Smooth muscle cell of trachea (primary cell): ENCODE measurements around the gene SLTM. TPM values are rescaled to one million over a fixed set of nuclear protein-coding genes. Genes with fewer than 3 reads are reported as not detected.

Source experiments
- total RNA-seq: library from RNA; depleted of rRNA; stranded (reverse); fragments of >200 nt; gene quantifications from 2 replicates; pipeline ENCODE4 v1.2.1, GENCODE V29; 2014

Gene SLTM
- 47.1 and 75.8 TPM in 2 replicates for total RNA-seq

DNA sequence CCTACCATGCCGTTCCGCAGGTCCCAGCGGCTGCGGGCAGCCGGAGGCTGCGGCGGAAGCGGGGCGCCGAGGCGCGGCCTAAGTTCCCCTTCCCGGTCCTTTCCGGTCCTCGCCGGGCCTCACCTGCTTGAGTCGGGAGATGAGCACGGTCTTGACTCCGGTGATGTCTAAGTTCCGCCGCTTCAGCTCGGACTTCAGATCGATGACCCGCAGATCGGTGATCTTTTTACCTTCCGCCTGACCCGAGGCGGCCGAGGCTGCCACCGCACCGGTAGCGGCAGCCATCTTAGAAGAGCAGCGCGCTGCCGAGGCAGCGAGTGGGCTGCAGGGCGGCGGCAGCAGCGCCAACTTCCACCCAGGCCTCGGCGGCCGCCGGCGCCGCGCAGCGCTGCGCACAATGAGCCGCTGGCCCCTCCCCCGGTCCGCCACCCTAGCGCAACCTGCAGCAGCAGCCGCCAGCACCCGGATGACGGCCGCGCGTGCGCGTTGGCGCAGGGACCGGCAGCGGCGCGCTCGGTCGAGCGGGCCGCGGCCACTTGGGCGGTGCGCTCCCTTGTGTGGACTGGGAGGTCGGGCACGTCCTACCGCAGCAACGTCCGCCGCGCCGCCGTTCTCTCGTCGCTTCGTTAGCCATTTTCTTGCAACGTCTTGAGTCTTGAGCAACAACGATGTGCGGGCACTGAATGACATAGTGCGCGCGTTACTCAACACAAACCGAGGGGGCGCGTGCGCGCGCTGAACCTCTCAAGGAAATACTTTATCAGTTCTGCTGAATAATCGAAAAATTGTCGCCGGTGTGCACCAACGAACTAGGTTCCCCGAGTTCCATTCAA is at the start of gene SLTM:
SLTM (minus strand) TSS at position 399 of the 833 bp plus-strand sequence; CDS start at position 285, 114 bp downstream.

Other genes with a start within 250 kb of the SLTM start
- gene ADAM10, start 184.0 kb downstream of the SLTM start, total RNA-seq = 149 and 201 TPM in 2 replicates
- gene MINDY2, start 162.4 kb downstream of the SLTM start, total RNA-seq = 23.5 and 24.4 TPM in 2 replicates
- gene RNF111, start 54.0 kb upstream of the SLTM start, total RNA-seq = 19.4 and 20.7 TPM in 2 replicates
- 5.1 and 71.3 TPM in 2 replicates for gene CCNB2, start 171.5 kb upstream of the SLTM start, total RNA-seq